GM23338 (cell line): ENCODE data around the gene SPATA13. TPM values are rescaled to one million over a fixed set of nuclear protein-coding genes. Genes with fewer than 3 reads are reported as not detected.

Source experiments
- ATAC-seq: fragments of 200-7000 bp; cut with Tn5 transposase; 3 replicates; pipeline ENCODE4 v1.9.1; 2020
- DNase-seq: peaks from one replicate; pipeline ENCODE4 v3.0.0-alpha.2; 2015; ENCODE audit warnings: low spot score
- H2AFZ ChIP-seq: fragments of 200-600 bp; sonication (generic); 2 replicates; pipeline ENCODE4 v1.8.0; 2016; ENCODE audit warnings: antibody characterized with exemption, mild to moderate bottlenecking, moderate library complexity
- H3F3A ChIP-seq: fragments of 200-600 bp; sonication (generic); replicated peaks from 2 replicates; pipeline ENCODE4 v1.8.0; 2017; ENCODE audit warnings: antibody characterized with exemption, mixed run types, low read depth
- H3K27ac ChIP-seq: fragments of 200-600 bp; sonication (generic); 2 replicates; pipeline ENCODE4 v1.6.1; 2016; ENCODE audit warnings: low read depth
- H3K27me3 ChIP-seq: fragments of 200-600 bp; sonication (generic); 2 replicates; pipeline ENCODE4 v1.8.0; 2016; ENCODE audit warnings: mild to moderate bottlenecking, mixed run types, moderate library complexity; ENCODE audit not compliant: insufficient read depth
- H3K36me3 ChIP-seq: fragments of 200-600 bp; sonication (generic); 2 replicates; pipeline ENCODE4 v1.8.0; 2016; ENCODE audit warnings: mild to moderate bottlenecking; ENCODE audit not compliant: insufficient read depth
- H3K4me1 ChIP-seq: fragments of 200-600 bp; sonication (generic); 2 replicates; pipeline ENCODE4 v1.8.0; 2016; ENCODE audit warnings: mild to moderate bottlenecking, moderate library complexity; ENCODE audit not compliant: insufficient read depth
- H3K4me2 ChIP-seq: fragments of 200-600 bp; sonication (generic); 2 replicates; pipeline ENCODE4 v1.7.1; 2017; ENCODE audit warnings: mixed run types
- H3K4me3 ChIP-seq: fragments of 200-600 bp; sonication (generic); 2 replicates; pipeline ENCODE4 v1.6.1; 2016; ENCODE audit warnings: mixed run types
- H3K79me2 ChIP-seq: fragments of 200-600 bp; sonication (generic); replicated peaks from 2 replicates; pipeline ENCODE4 v1.8.0; 2017; ENCODE audit warnings: mild to moderate bottlenecking; ENCODE audit not compliant: insufficient read depth
- H3K9me2 ChIP-seq: fragments of 200-600 bp; sonication (generic); 2 replicates; pipeline ENCODE4 v1.8.0; 2017; ENCODE audit not compliant: insufficient read depth
- H4K20me1 ChIP-seq: fragments of 200-600 bp; sonication (generic); replicated peaks from 2 replicates; pipeline ENCODE4 v1.8.0; 2017; ENCODE audit warnings: mild to moderate bottlenecking; ENCODE audit not compliant: insufficient read depth
- H3K27ac Mint-ChIP-seq: 2 replicates; pipeline ENCODE4 v1.8.0; 2020; ENCODE audit warnings: inconsistent platforms, mild to moderate bottlenecking, moderate library complexity, mixed read lengths
- H3K27me3 Mint-ChIP-seq: 3 replicates; pipeline ENCODE4 v1.8.0; 2022; ENCODE audit warnings: low read depth, mild to moderate bottlenecking, moderate library complexity, mixed read lengths, inconsistent platforms; ENCODE audit not compliant: insufficient read depth, poor library complexity
- H3K36me3 Mint-ChIP-seq: 3 replicates; pipeline ENCODE4 v1.8.0; 2021; ENCODE audit warnings: low read depth, mild to moderate bottlenecking, inconsistent platforms, moderate library complexity, mixed read lengths
- H3K4me1 Mint-ChIP-seq: 3 replicates; pipeline ENCODE4 v1.8.0; 2020; ENCODE audit warnings: mild to moderate bottlenecking, inconsistent platforms, mixed read lengths
- H3K4me3 Mint-ChIP-seq: 3 replicates; pipeline ENCODE4 v1.8.0; 2021; ENCODE audit warnings: moderate library complexity, mild to moderate bottlenecking, inconsistent platforms, mixed read lengths
- H3K9me3 Mint-ChIP-seq: 3 replicates; pipeline ENCODE4 v1.8.0; 2020; ENCODE audit warnings: moderate library complexity, mild to moderate bottlenecking, inconsistent platforms, mixed read lengths
- CREB1 ChIP-seq: fragments of 250-450 bp; sonication (Bioruptor Pico); IDR thresholded peaks from 2 replicates; pipeline ENCODE4 v1.5.0; 2020; ENCODE audit warnings: low read depth, mild to moderate bottlenecking, moderate library complexity
- EZH2phosphoT487 ChIP-seq: fragments of 200-600 bp; sonication (generic); IDR thresholded peaks from one replicate; pipeline ENCODE4 v1.8.1; 2018; ENCODE audit warnings: antibody characterized with exemption; ENCODE audit not compliant: unreplicated experiment
- POLR2AphosphoS5 ChIP-seq: IDR thresholded peaks from 2 replicates; pipeline ENCODE4 v1.6.1; 2016; ENCODE audit warnings: antibody characterized with exemption, low read depth
- polyA plus RNA-seq: library from polyadenylated mRNA; unstranded; fragments of >200 nt; fragmentation: Nextera tagmentation; extraction: Ambion mirVana; gene quantifications from 2 replicates; pipeline ENCODE4 v1.2.1, GENCODE V29; 2016
- total RNA-seq: library from RNA; depleted of rRNA; stranded (reverse); fragments of >200 nt; shearing (Covaris generic); gene quantifications from 2 replicates; pipeline ENCODE4 v1.2.3, GENCODE V29; 2014
- TF ChIP-seq, protein P1 (sequence below): IDR thresholded peaks from 2 replicates; pipeline ENCODE4 v1.6.1; 2016; ENCODE audit warnings: antibody characterized with exemption
- TF ChIP-seq, protein P2 (sequence below): fragments of 250-450 bp; sonication (Bioruptor Pico); IDR thresholded peaks from 2 replicates; pipeline ENCODE4 v1.5.0; 2020; ENCODE audit warnings: mild to moderate bottlenecking, moderate library complexity

The SPATA13 gene
- total and polyA plus RNA-seq, 2 experiments from 2014 or later = 11.9 to 45.7 TPM

DNA sequence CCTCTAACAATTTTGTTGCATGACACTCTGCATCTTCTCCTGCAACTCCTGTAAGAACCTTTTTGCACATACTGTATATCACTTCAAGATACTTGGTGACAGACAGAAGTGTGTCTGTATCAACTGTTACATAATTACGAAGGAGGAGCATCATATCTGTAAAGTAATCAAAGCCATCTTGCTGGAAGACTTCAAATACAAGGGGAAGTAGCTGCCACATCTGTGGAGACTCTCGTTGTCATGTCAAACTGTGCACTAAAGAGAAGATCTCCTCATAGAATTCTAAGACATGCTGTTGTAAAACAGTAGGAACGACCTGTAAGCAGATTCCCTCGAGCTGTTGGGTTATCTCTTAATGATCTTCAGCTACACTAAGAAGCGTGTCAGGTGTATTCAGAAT, 38.0 kb upstream of the SPATA13 start (continued):
- TF ChIP-seq, protein P1, sequence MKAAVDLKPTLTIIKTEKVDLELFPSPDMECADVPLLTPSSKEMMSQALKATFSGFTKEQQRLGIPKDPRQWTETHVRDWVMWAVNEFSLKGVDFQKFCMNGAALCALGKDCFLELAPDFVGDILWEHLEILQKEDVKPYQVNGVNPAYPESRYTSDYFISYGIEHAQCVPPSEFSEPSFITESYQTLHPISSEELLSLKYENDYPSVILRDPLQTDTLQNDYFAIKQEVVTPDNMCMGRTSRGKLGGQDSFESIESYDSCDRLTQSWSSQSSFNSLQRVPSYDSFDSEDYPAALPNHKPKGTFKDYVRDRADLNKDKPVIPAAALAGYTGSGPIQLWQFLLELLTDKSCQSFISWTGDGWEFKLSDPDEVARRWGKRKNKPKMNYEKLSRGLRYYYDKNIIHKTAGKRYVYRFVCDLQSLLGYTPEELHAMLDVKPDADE = no peak
- TF ChIP-seq POLR2AphosphoS5 (no peak), EZH2phosphoT487 (no peak)
- TF ChIP-seq, protein P2, sequence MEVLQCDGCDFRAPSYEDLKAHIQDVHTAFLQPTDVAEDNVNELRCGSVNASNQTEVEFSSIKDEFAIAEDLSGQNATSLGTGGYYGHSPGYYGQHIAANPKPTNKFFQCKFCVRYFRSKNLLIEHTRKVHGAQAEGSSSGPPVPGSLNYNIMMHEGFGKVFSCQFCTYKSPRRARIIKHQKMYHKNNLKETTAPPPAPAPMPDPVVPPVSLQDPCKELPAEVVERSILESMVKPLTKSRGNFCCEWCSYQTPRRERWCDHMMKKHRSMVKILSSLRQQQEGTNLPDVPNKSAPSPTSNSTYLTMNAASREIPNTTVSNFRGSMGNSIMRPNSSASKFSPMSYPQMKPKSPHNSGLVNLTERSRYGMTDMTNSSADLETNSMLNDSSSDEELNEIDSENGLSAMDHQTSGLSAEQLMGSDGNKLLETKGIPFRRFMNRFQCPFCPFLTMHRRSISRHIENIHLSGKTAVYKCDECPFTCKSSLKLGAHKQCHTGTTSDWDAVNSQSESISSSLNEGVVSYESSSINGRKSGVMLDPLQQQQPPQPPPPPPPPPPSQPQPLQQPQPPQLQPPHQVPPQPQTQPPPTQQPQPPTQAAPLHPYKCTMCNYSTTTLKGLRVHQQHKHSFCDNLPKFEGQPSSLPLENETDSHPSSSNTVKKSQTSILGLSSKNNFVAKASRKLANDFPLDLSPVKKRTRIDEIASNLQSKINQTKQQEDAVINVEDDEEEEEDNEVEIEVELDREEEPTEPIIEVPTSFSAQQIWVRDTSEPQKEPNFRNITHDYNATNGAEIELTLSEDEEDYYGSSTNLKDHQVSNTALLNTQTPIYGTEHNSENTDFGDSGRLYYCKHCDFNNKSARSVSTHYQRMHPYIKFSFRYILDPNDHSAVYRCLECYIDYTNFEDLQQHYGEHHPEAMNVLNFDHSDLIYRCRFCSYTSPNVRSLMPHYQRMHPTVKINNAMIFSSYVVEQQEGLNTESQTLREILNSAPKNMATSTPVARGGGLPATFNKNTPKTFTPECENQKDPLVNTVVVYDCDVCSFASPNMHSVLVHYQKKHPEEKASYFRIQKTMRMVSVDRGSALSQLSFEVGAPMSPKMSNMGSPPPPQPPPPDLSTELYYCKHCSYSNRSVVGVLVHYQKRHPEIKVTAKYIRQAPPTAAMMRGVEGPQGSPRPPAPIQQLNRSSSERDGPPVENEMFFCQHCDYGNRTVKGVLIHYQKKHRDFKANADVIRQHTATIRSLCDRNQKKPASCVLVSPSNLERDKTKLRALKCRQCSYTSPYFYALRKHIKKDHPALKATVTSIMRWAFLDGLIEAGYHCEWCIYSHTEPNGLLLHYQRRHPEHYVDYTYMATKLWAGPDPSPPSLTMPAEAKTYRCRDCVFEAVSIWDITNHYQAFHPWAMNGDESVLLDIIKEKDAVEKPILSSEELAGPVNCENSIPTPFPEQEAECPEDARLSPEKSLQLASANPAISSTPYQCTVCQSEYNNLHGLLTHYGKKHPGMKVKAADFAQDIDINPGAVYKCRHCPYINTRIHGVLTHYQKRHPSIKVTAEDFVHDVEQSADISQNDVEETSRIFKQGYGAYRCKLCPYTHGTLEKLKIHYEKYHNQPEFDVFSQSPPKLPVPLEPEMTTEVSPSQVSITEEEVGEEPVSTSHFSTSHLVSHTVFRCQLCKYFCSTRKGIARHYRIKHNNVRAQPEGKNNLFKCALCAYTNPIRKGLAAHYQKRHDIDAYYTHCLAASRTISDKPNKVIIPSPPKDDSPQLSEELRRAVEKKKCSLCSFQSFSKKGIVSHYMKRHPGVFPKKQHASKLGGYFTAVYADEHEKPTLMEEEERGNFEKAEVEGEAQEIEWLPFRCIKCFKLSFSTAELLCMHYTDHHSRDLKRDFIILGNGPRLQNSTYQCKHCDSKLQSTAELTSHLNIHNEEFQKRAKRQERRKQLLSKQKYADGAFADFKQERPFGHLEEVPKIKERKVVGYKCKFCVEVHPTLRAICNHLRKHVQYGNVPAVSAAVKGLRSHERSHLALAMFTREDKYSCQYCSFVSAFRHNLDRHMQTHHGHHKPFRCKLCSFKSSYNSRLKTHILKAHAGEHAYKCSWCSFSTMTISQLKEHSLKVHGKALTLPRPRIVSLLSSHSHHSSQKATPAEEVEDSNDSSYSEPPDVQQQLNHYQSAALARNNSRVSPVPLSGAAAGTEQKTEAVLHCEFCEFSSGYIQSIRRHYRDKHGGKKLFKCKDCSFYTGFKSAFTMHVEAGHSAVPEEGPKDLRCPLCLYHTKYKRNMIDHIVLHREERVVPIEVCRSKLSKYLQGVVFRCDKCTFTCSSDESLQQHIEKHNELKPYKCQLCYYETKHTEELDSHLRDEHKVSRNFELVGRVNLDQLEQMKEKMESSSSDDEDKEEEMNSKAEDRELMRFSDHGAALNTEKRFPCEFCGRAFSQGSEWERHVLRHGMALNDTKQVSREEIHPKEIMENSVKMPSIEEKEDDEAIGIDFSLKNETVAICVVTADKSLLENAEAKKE = no peak

DNA sequence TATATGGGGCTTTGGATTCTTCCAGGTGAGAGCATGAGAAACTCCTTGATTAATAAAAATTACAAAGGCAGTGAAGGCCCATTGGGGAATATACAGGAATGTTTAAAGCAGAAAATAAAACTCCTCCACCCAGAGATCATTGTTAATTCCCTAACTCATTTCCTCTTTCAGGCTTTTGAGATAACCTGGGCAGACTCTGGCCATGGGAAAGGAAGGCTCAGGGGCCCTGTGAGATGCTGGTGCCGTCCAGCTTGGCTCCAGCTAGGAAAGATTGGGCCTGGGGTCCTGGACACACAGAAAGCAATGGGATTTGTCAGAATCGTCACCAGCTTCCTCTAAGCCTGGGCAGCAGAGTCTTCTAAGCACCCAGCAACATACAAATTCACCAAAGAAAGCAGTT, 36.8 kb upstream of the SPATA13 start:
- H3K4me1 Mint-ChIP-seq = peaks cover 40% of the 10 kb centered on the region
- H3K27ac Mint-ChIP-seq = no peak overlapping the region
- Histone ChIP-seq H3K9me2 (peaks cover 10% of the 10 kb centered on the region; the same call in 1 of the 2 replicates), H3K36me3 (no peaks in the 10 kb centered on the region), H3F3A (no peaks in the 10 kb centered on the region), H3K4me1 (peaks cover 15% of the 10 kb centered on the region), H3K27me3 (no peaks in the 10 kb centered on the region), H3K4me3 (no peak overlapping the region), H2AFZ (no peak overlapping the region), H3K79me2 (no peaks in the 10 kb centered on the region), H3K27ac (no peak overlapping the region), H3K4me2 (no peak overlapping the region), H4K20me1 (no peaks in the 10 kb centered on the region)
- no peak overlapping the region for H3K4me3 Mint-ChIP-seq
- no peaks in the 10 kb centered on the region for H3K36me3 Mint-ChIP-seq
- ATAC-seq (no peak), DNase-seq (no peak)
- H3K27me3 Mint-ChIP-seq = no peaks in the 10 kb centered on the region
- no peak for TF ChIP-seq CREB1 (CRISPR knock-in tag)
- no peaks in the 10 kb centered on the region for H3K9me3 Mint-ChIP-seq
